SJCRH30 (cell line): Measurements from ENCODE around the gene UBE2G2. TPM values are rescaled to one million over a fixed set of nuclear protein-coding genes. Genes with fewer than 3 reads are reported as not detected.

ENCODE experiments used
- DNase-seq, 2 experiments: peaks; one replicate each; pipeline ENCODE4 v3.0.0-alpha.2; 2015 to 2020
- H3K27ac ChIP-seq: fragments of 250-450 bp; sonication (Bioruptor Pico); 2 replicates; pipeline ENCODE4 v1.5.1; 2020; ENCODE audit warnings: mild to moderate bottlenecking, moderate library complexity
- H3K27me3 ChIP-seq: fragments of 250-450 bp; sonication (Bioruptor Pico); 2 replicates; pipeline ENCODE4 v1.5.1; 2020; ENCODE audit warnings: mild to moderate bottlenecking, moderate library complexity
- H3K36me3 ChIP-seq: fragments of 250-450 bp; sonication (Bioruptor Pico); 2 replicates; pipeline ENCODE4 v1.5.1; 2020; ENCODE audit warnings: mild to moderate bottlenecking, moderate library complexity
- H3K4me1 ChIP-seq: fragments of 250-450 bp; sonication (Bioruptor Pico); 2 replicates; pipeline ENCODE4 v1.5.1; 2020; ENCODE audit warnings: mild to moderate bottlenecking, moderate library complexity
- H3K4me3 ChIP-seq: fragments of 250-450 bp; sonication (Bioruptor Pico); 2 replicates; pipeline ENCODE4 v1.5.1; 2020; ENCODE audit warnings: mild to moderate bottlenecking, moderate library complexity
- H3K9me3 ChIP-seq: fragments of 250-450 bp; sonication (Bioruptor Pico); replicated peaks from 2 replicates; pipeline ENCODE4 v1.5.1; 2020; ENCODE audit warnings: mild to moderate bottlenecking, moderate library complexity
- total RNA-seq: library from RNA; depleted of rRNA; stranded (reverse); fragments of >200 nt; shearing (Covaris generic); gene quantifications from 2 replicates; pipeline ENCODE4 v1.2.3, GENCODE V29; 2014; rRNA removed

The UBE2G2 gene
- total RNA-seq, 1 experiment from 2014 or later, result 90.5 TPM

GRCh38 chr21:44723177-44724131 is 78.2 kb downstream of the UBE2G2 start:
- Histone ChIP-seq H3K36me3 (no peaks in the 10 kb centered on the region), H3K4me3 (no peak overlapping the region), H3K4me1 (peaks cover under 1% of the 10 kb centered on the region; the same call in 1 of the 2 replicates), H3K9me3 (no peaks in the 10 kb centered on the region), H3K27ac (no peak overlapping the region), H3K27me3 (no peaks in the 10 kb centered on the region)
- DNase-seq, result no peak

- H3K27ac ChIP-seq, result no peak overlapping the region
- H3K9me3 ChIP-seq, result no peaks in the 10 kb centered on the region
- H3K27me3 ChIP-seq, result no peaks in the 10 kb centered on the region
- no peak overlapping the region for H3K4me3 ChIP-seq
- no peak for DNase-seq
- no peaks in the 10 kb centered on the region for H3K36me3 ChIP-seq
- H3K4me1 ChIP-seq, result no peaks in the 10 kb centered on the region
Observed at GRCh38 chr21:44722731-44723130, 78.9 kb downstream of the UBE2G2 start.

GRCh38 chr21:44720170-44720569 is 81.5 kb downstream of the UBE2G2 start:
- Histone ChIP-seq H3K4me3 (no peak overlapping the region), H3K36me3 (no peaks in the 10 kb centered on the region), H3K27me3 (0 out of 2 replicates have a peak, but pooled peaks cover 3% of the 10 kb centered on the region), H3K4me1 (no peaks in the 10 kb centered on the region), H3K27ac (no peak overlapping the region), H3K9me3 (no peaks in the 10 kb centered on the region)
- DNase-seq, result no peak

Other genes starting within 250 kb of the UBE2G2 start
- gene KRTAP10-3, start 243.0 kb downstream of the UBE2G2 start, total RNA-seq, result not detected in 2 replicates
- not detected in 2 replicates for gene KRTAP10-4, start 228.1 kb downstream of the UBE2G2 start, total RNA-seq
- not detected in 2 replicates for gene KRTAP10-5, start 221.2 kb downstream of the UBE2G2 start, total RNA-seq
- gene KRTAP10-6, start 209.3 kb downstream of the UBE2G2 start, total RNA-seq, result not detected in 2 replicates
- gene KRTAP10-7, start 201.2 kb downstream of the UBE2G2 start, total RNA-seq, result not detected in 2 replicates
- gene KRTAP10-8, start 189.7 kb downstream of the UBE2G2 start, total RNA-seq, result not detected in 2 replicates
- gene KRTAP10-9, start 174.7 kb downstream of the UBE2G2 start, total RNA-seq, result not detected in 2 replicates
- gene KRTAP10-10, start 164.5 kb downstream of the UBE2G2 start, total RNA-seq, result not detected in 2 replicates
- not detected in 2 replicates for gene KRTAP10-11, start 155.4 kb downstream of the UBE2G2 start, total RNA-seq
- gene KRTAP12-4, start 147.2 kb downstream of the UBE2G2 start, total RNA-seq, result not detected in 2 replicates
- gene KRTAP12-3, start 143.9 kb downstream of the UBE2G2 start, total RNA-seq, result not detected in 2 replicates
- not detected in 2 replicates for gene KRTAP12-2, start 134.9 kb downstream of the UBE2G2 start, total RNA-seq
- not detected in 2 replicates for gene KRTAP12-1, start 119.7 kb downstream of the UBE2G2 start, total RNA-seq
- gene KRTAP10-12, start 104.6 kb downstream of the UBE2G2 start, total RNA-seq, result not detected in 2 replicates
- gene TSPEAR, start 90.2 kb downstream of the UBE2G2 start, total RNA-seq, result not detected in 2 replicates
- 70.3 and 76.9 TPM in 2 replicates for gene SUMO3, start 16.2 kb upstream of the UBE2G2 start, total RNA-seq
- gene PTTG1IP, start 71.9 kb upstream of the UBE2G2 start, total RNA-seq, result 195 TPM in 2 replicates
- 38.8 and 42.4 TPM in 2 replicates for gene ITGB2, start 119.1 kb upstream of the UBE2G2 start, total RNA-seq
- gene SLX9, start 138.2 kb upstream of the UBE2G2 start, total RNA-seq, result 26.8 and 32.3 TPM in 2 replicates